Central memory CD8-positive, alpha-beta T cell (primary cell): ENCODE results near the gene ARID1B.

Experiments used
- ATAC-seq: fragments of 150-1000 bp; cut with Tn5 transposase; replicated peaks from 2 replicates; pipeline ENCODE4 v1.10.0; 2022; ENCODE audit warnings: mild to moderate bottlenecking, moderate FRiP score, moderate number of reproducible peaks; ENCODE audit not compliant: poor library complexity, severe bottlenecking; ENCODE audit errors: extremely low read depth
- DNase-seq, 2 donors: peaks; one replicate each; pipeline ENCODE4 v3.0.0; 2021; ENCODE audit warnings: low spot score in 2 of 2
- H3K27ac Mint-ChIP-seq: one replicate; pipeline ENCODE4 v1.8.0; 2022; ENCODE audit warnings: low read depth, mild to moderate bottlenecking, moderate library complexity, mixed read lengths
- H3K27me3 Mint-ChIP-seq: one replicate; pipeline ENCODE4 v1.8.0; 2022; ENCODE audit warnings: mixed read lengths
- H3K36me3 Mint-ChIP-seq: one replicate; pipeline ENCODE4 v1.8.0; 2022; ENCODE audit warnings: mild to moderate bottlenecking, moderate library complexity, mixed read lengths; ENCODE audit not compliant: insufficient read depth
- H3K4me1 Mint-ChIP-seq: one replicate; pipeline ENCODE4 v1.8.0; 2022; ENCODE audit warnings: mixed read lengths
- H3K4me3 Mint-ChIP-seq: one replicate; pipeline ENCODE4 v1.8.0; 2022; ENCODE audit warnings: mild to moderate bottlenecking, moderate library complexity, mixed read lengths
- H3K9me3 Mint-ChIP-seq: one replicate; pipeline ENCODE4 v1.8.0; 2022; ENCODE audit warnings: mixed read lengths

The ARID1B gene

GRCh38 chr6:157200611-157201010 lies 423.4 kb downstream of the ARID1B start:
- peaks cover 45% of the 10 kb centered on the region for H3K36me3 Mint-ChIP-seq
- no peaks in the 10 kb centered on the region for H3K27me3 Mint-ChIP-seq
- H3K27ac Mint-ChIP-seq = no peak overlapping the region
- H3K4me1 Mint-ChIP-seq = peaks cover 11% of the 10 kb centered on the region
- H3K9me3 Mint-ChIP-seq = no peaks in the 10 kb centered on the region
- ATAC-seq (no peak), DNase-seq (no peak)
- H3K4me3 Mint-ChIP-seq = no peak overlapping the region

GRCh38 chr6:157201083-157201482 lies 423.9 kb downstream of the ARID1B start:
- DNase-seq (no peak), ATAC-seq (no peak)
- Mint-ChIP-seq H3K4me3 (no peak overlapping the region), H3K36me3 (peaks cover 48% of the 10 kb centered on the region), H3K9me3 (no peaks in the 10 kb centered on the region), H3K4me1 (peaks cover 11% of the 10 kb centered on the region), H3K27me3 (no peaks in the 10 kb centered on the region), H3K27ac (peak overlapping the region; percentile 41)

- ATAC-seq = no peak
- Mint-ChIP-seq H3K36me3 (peaks cover 51% of the 10 kb centered on the region), H3K4me3 (no peak overlapping the region), H3K27ac (no peak overlapping the region), H3K4me1 (peaks cover 5% of the 10 kb centered on the region), H3K27me3 (no peaks in the 10 kb centered on the region), H3K9me3 (no peaks in the 10 kb centered on the region)
- no peak for DNase-seq
Observed at GRCh38 chr6:157203312-157203744, 426.1 kb downstream of the ARID1B start.

- no peak for ATAC-seq
- H3K36me3 Mint-ChIP-seq = peaks cover 50% of the 10 kb centered on the region
Observed at GRCh38 chr6:157203764-157204163, 426.6 kb downstream of the ARID1B start.

GRCh38 chr6:157205473-157206358 lies 428.5 kb downstream of the ARID1B start:
- Mint-ChIP-seq H3K27me3 (no peaks in the 10 kb centered on the region), H3K4me1 (peaks cover 5% of the 10 kb centered on the region), H3K4me3 (no peak overlapping the region), H3K36me3 (peaks cover 53% of the 10 kb centered on the region), H3K27ac (no peak overlapping the region), H3K9me3 (no peaks in the 10 kb centered on the region)
- ATAC-seq = no peak
- no peak for DNase-seq

More at GRCh38 chr6:157203764-157204163, 426.6 kb downstream of the ARID1B start:
- H3K4me1 Mint-ChIP-seq = peaks cover 5% of the 10 kb centered on the region
- H3K27me3 Mint-ChIP-seq = no peaks in the 10 kb centered on the region
- DNase-seq = no peak
- H3K4me3 Mint-ChIP-seq = no peak overlapping the region
- H3K27ac Mint-ChIP-seq = no peak overlapping the region
- H3K9me3 Mint-ChIP-seq = no peaks in the 10 kb centered on the region

- no peak overlapping the region for H3K27ac Mint-ChIP-seq
- H3K36me3 Mint-ChIP-seq = peaks cover 49% of the 10 kb centered on the region
- no peak overlapping the region for H3K4me3 Mint-ChIP-seq
- H3K9me3 Mint-ChIP-seq = no peaks in the 10 kb centered on the region
- peaks cover 5% of the 10 kb centered on the region for H3K4me1 Mint-ChIP-seq
- no peak for DNase-seq
- H3K27me3 Mint-ChIP-seq = no peaks in the 10 kb centered on the region
- ATAC-seq = no peak
Observed at GRCh38 chr6:157206359-157206815, 429.2 kb downstream of the ARID1B start.

GRCh38 chr6:157207521-157208076 lies 430.4 kb downstream of the ARID1B start:
- H3K9me3 Mint-ChIP-seq = no peaks in the 10 kb centered on the region
- H3K36me3 Mint-ChIP-seq = peaks cover 40% of the 10 kb centered on the region
- DNase-seq (no peak), ATAC-seq (no peak)
- H3K27ac Mint-ChIP-seq = no peak overlapping the region
- no peak overlapping the region for H3K4me3 Mint-ChIP-seq
- H3K27me3 Mint-ChIP-seq = no peaks in the 10 kb centered on the region
- H3K4me1 Mint-ChIP-seq = peaks cover 5% of the 10 kb centered on the region

GRCh38 chr6:157209865-157210530 lies 432.8 kb downstream of the ARID1B start:
- H3K36me3 Mint-ChIP-seq = peaks cover 40% of the 10 kb centered on the region
- DNase-seq (no peak), ATAC-seq (no peak)
- H3K27me3 Mint-ChIP-seq = no peaks in the 10 kb centered on the region
- no peaks in the 10 kb centered on the region for H3K9me3 Mint-ChIP-seq
- no peak overlapping the region for H3K27ac Mint-ChIP-seq
- H3K4me3 Mint-ChIP-seq = no peak overlapping the region
- H3K4me1 Mint-ChIP-seq = no peaks in the 10 kb centered on the region

- no peak for ATAC-seq
- DNase-seq = no peak
- Mint-ChIP-seq H3K36me3 (peaks cover 30% of the 10 kb centered on the region), H3K27ac (no peak overlapping the region), H3K9me3 (no peaks in the 10 kb centered on the region), H3K27me3 (no peaks in the 10 kb centered on the region), H3K4me1 (no peaks in the 10 kb centered on the region), H3K4me3 (no peak overlapping the region)
Observed at GRCh38 chr6:157210954-157211353, 433.8 kb downstream of the ARID1B start.

GRCh38 chr6:157211603-157212455 lies 434.7 kb downstream of the ARID1B start:
- no peak for ATAC-seq
- Mint-ChIP-seq H3K27ac (no peak overlapping the region), H3K4me1 (no peaks in the 10 kb centered on the region), H3K4me3 (no peak overlapping the region), H3K27me3 (no peaks in the 10 kb centered on the region), H3K9me3 (no peaks in the 10 kb centered on the region), H3K36me3 (peaks cover 21% of the 10 kb centered on the region)
- DNase-seq = no peak

GRCh38 chr6:157213426-157213825 lies 436.2 kb downstream of the ARID1B start:
- H3K4me3 Mint-ChIP-seq = no peak overlapping the region
- no peak for ATAC-seq
- peaks cover 15% of the 10 kb centered on the region for H3K36me3 Mint-ChIP-seq
- no peaks in the 10 kb centered on the region for H3K9me3 Mint-ChIP-seq
- no peaks in the 10 kb centered on the region for H3K27me3 Mint-ChIP-seq
- no peak for DNase-seq
- H3K4me1 Mint-ChIP-seq = no peaks in the 10 kb centered on the region
- no peak overlapping the region for H3K27ac Mint-ChIP-seq
